Activated T-cell treated with anti-CD3 and anti-CD28 coated beads, Interleukin-2, amount 50 U/mL, for 72 hours (primary cell): ENCODE data around the gene MAML2. TPM values are rescaled to one million over a fixed set of nuclear protein-coding genes. Genes with fewer than 3 reads are reported as not detected.

Experiments
- ATAC-seq, 2 donors: fragments of 150-1000 bp; cut with Tn5 transposase; replicated peaks in 1 of 2; 2 replicates each; pipeline ENCODE4 v1.10.0; 2021; ENCODE audit warnings: moderate library complexity in 2 of 2, mild to moderate bottlenecking in 1 of 2
- DNase-seq, 2 donors: peaks; one replicate each; pipeline ENCODE4 v3.0.0; 2021 to 2022; ENCODE audit warnings: mixed read lengths in 1 of 2
- H3K27ac Mint-ChIP-seq: one replicate; pipeline ENCODE4 v1.8.0; 2022; ENCODE audit warnings: mild to moderate bottlenecking, moderate library complexity, mixed read lengths
- H3K27me3 Mint-ChIP-seq: one replicate; pipeline ENCODE4 v1.8.0; 2022; ENCODE audit warnings: low read depth, mixed read lengths
- H3K36me3 Mint-ChIP-seq, 2 donors: one replicate each; pipeline ENCODE4 v1.8.0; 2022; ENCODE audit warnings: mixed read lengths in 2 of 2, mild to moderate bottlenecking in 1 of 2; ENCODE audit not compliant: insufficient read depth in 2 of 2
- H3K4me1 Mint-ChIP-seq: one replicate; pipeline ENCODE4 v1.8.0; 2022; ENCODE audit warnings: low read depth, mixed read lengths
- H3K4me3 Mint-ChIP-seq, 2 donors: one replicate each; pipeline ENCODE4 v1.8.0; 2022; ENCODE audit warnings: mild to moderate bottlenecking in 2 of 2, mixed read lengths in 2 of 2, moderate library complexity in 2 of 2
- H3K9me3 Mint-ChIP-seq, 2 donors: one replicate each; pipeline ENCODE4 v1.8.0; 2022; ENCODE audit warnings: mixed read lengths in 2 of 2
- total RNA-seq, 2 donors: library from RNA; stranded (reverse); gene quantifications; one replicate each; pipeline ENCODE4 v1.2.3, GENCODE V29; 2022

Gene MAML2
- total RNA-seq, 2 donors from 2014 or later = 30.5 to 34.6 TPM

GRCh38 chr11:96321091-96321490 lies 21.9 kb downstream of the MAML2 start:
- no peak overlapping the region for H3K4me3 Mint-ChIP-seq
- H3K9me3 Mint-ChIP-seq = no peaks in the 10 kb centered on the region
- H3K4me1 Mint-ChIP-seq = peaks cover 95% of the 10 kb centered on the region
- ATAC-seq (no peak), DNase-seq (no peak)
- H3K36me3 Mint-ChIP-seq = peaks cover 3 to 30% of the 10 kb centered on the region in 2 donors
- no peaks in the 10 kb centered on the region for H3K27me3 Mint-ChIP-seq
- no peak overlapping the region for H3K27ac Mint-ChIP-seq

GRCh38 chr11:96319898-96320656 lies 22.9 kb downstream of the MAML2 start:
- no peaks in the 10 kb centered on the region for H3K27me3 Mint-ChIP-seq
- ATAC-seq = peak; percentile 58 to 68
- H3K9me3 Mint-ChIP-seq = no peaks in the 10 kb centered on the region
- DNase-seq = no peak
- H3K36me3 Mint-ChIP-seq = peaks cover 5 to 32% of the 10 kb centered on the region in 2 donors
- H3K4me1 Mint-ChIP-seq = peaks cover 95% of the 10 kb centered on the region
- H3K27ac Mint-ChIP-seq = peak overlapping the region; percentile 77
- no peak overlapping the region for H3K4me3 Mint-ChIP-seq

- peaks cover 5 to 38% of the 10 kb centered on the region in 2 donors for H3K36me3 Mint-ChIP-seq
Observed at GRCh38 chr11:96318850-96319249, 24.1 kb downstream of the MAML2 start.

GRCh38 chr11:96318399-96318798 lies 24.6 kb downstream of the MAML2 start:
- peak overlapping the region in 1 of 2 donors; percentile 72 for H3K4me3 Mint-ChIP-seq
- H3K36me3 Mint-ChIP-seq = peaks cover 5 to 38% of the 10 kb centered on the region in 2 donors
- H3K9me3 Mint-ChIP-seq = no peaks in the 10 kb centered on the region
- H3K27me3 Mint-ChIP-seq = no peaks in the 10 kb centered on the region
- peak overlapping the region; percentile 90 for H3K27ac Mint-ChIP-seq
- DNase-seq (no peak), ATAC-seq (peak in 1 of 2 donors; percentile 38)
- peaks cover 94% of the 10 kb centered on the region for H3K4me1 Mint-ChIP-seq

More at GRCh38 chr11:96318850-96319249, 24.1 kb downstream of the MAML2 start:
- peak overlapping the region; percentile 90 for H3K27ac Mint-ChIP-seq
- ATAC-seq (no peak), DNase-seq (no peak)
- H3K27me3 Mint-ChIP-seq = no peaks in the 10 kb centered on the region
- no peak overlapping the region for H3K4me3 Mint-ChIP-seq
- H3K9me3 Mint-ChIP-seq = no peaks in the 10 kb centered on the region
- H3K4me1 Mint-ChIP-seq = peaks cover 95% of the 10 kb centered on the region

GRCh38 chr11:96317985-96318384 lies 25.0 kb downstream of the MAML2 start:
- DNase-seq = no peak
- H3K27me3 Mint-ChIP-seq = no peaks in the 10 kb centered on the region
- H3K4me3 Mint-ChIP-seq = peak overlapping the region in 1 of 2 donors; percentile 72
- peak overlapping the region; percentile 90 for H3K27ac Mint-ChIP-seq
- H3K9me3 Mint-ChIP-seq = no peaks in the 10 kb centered on the region
- peaks cover 6 to 38% of the 10 kb centered on the region in 2 donors for H3K36me3 Mint-ChIP-seq
- peaks cover 94% of the 10 kb centered on the region for H3K4me1 Mint-ChIP-seq
- peak; percentile 67 to 82 for ATAC-seq

GRCh38 chr11:96317571-96317970 lies 25.4 kb downstream of the MAML2 start:
- Mint-ChIP-seq H3K27ac (peak overlapping the region; percentile 90), H3K36me3 (peaks cover 7 to 38% of the 10 kb centered on the region in 2 donors), H3K27me3 (no peaks in the 10 kb centered on the region), H3K4me3 (peak overlapping the region in 1 of 2 donors; percentile 72), H3K9me3 (no peaks in the 10 kb centered on the region), H3K4me1 (peaks cover 97% of the 10 kb centered on the region)
- ATAC-seq (no peak), DNase-seq (no peak)

GRCh38 chr11:96316869-96317268 lies 26.1 kb downstream of the MAML2 start:
- H3K36me3 Mint-ChIP-seq = peaks cover 7 to 35% of the 10 kb centered on the region in 2 donors

GRCh38 chr11:96315476-96315875 lies 27.5 kb downstream of the MAML2 start:
- peak in 1 of 2 donors; percentile 31 for ATAC-seq
- Mint-ChIP-seq H3K9me3 (no peaks in the 10 kb centered on the region), H3K4me3 (peak overlapping the region in 1 of 2 donors; percentile 11), H3K27me3 (no peaks in the 10 kb centered on the region), H3K27ac (peak overlapping the region; percentile 81), H3K36me3 (peaks cover 9 to 28% of the 10 kb centered on the region in 2 donors), H3K4me1 (peaks cover 92% of the 10 kb centered on the region)
- no peak for DNase-seq

More at GRCh38 chr11:96316869-96317268, 26.1 kb downstream of the MAML2 start:
- H3K27ac Mint-ChIP-seq = peak overlapping the region; percentile 61
- no peak for DNase-seq
- H3K4me3 Mint-ChIP-seq = peak overlapping the region in 1 of 2 donors; percentile 1
- H3K9me3 Mint-ChIP-seq = no peaks in the 10 kb centered on the region
- no peak for ATAC-seq
- H3K4me1 Mint-ChIP-seq = peaks cover 92% of the 10 kb centered on the region
- no peaks in the 10 kb centered on the region for H3K27me3 Mint-ChIP-seq

- Mint-ChIP-seq H3K27me3 (no peaks in the 10 kb centered on the region), H3K9me3 (no peaks in the 10 kb centered on the region), H3K27ac (peak overlapping the region; percentile 87), H3K4me1 (peaks cover 88% of the 10 kb centered on the region), H3K36me3 (peaks cover 9 to 27% of the 10 kb centered on the region in 2 donors), H3K4me3 (peak overlapping the region; percentile 6 to 22)
- no peak for ATAC-seq
- DNase-seq = no peak
Observed at GRCh38 chr11:96314326-96315020, 28.5 kb downstream of the MAML2 start.

GRCh38 chr11:96313163-96313562 lies 29.8 kb downstream of the MAML2 start:
- Mint-ChIP-seq H3K27ac (peak overlapping the region; percentile 10), H3K4me1 (peaks cover 88% of the 10 kb centered on the region), H3K9me3 (no peaks in the 10 kb centered on the region), H3K36me3 (peaks cover 9 to 27% of the 10 kb centered on the region in 2 donors), H3K27me3 (no peaks in the 10 kb centered on the region), H3K4me3 (no peak overlapping the region)
- ATAC-seq = no peak
- no peak for DNase-seq

- DNase-seq = no peak
- Mint-ChIP-seq H3K27ac (no peak overlapping the region), H3K4me1 (peaks cover 88% of the 10 kb centered on the region), H3K9me3 (no peaks in the 10 kb centered on the region), H3K27me3 (no peaks in the 10 kb centered on the region), H3K4me3 (no peak overlapping the region), H3K36me3 (peaks cover 7 to 17% of the 10 kb centered on the region in 2 donors)
- no peak for ATAC-seq
Observed at GRCh38 chr11:96311120-96311568, 31.9 kb downstream of the MAML2 start.

- Mint-ChIP-seq H3K36me3 (peaks cover 4 to 10% of the 10 kb centered on the region in 2 donors), H3K4me3 (no peak overlapping the region), H3K9me3 (no peaks in the 10 kb centered on the region), H3K4me1 (peaks cover 88% of the 10 kb centered on the region), H3K27me3 (no peaks in the 10 kb centered on the region), H3K27ac (no peak overlapping the region)
- DNase-seq (no peak), ATAC-seq (no peak)
Observed at GRCh38 chr11:96310236-96310635, 32.8 kb downstream of the MAML2 start.

GRCh38 chr11:96309643-96310017 lies 33.4 kb downstream of the MAML2 start:
- Mint-ChIP-seq H3K27ac (peak overlapping the region; percentile 24), H3K4me1 (peaks cover 83% of the 10 kb centered on the region), H3K4me3 (no peak overlapping the region), H3K27me3 (no peaks in the 10 kb centered on the region), H3K36me3 (peaks cover 4 to 8% of the 10 kb centered on the region in 2 donors), H3K9me3 (no peaks in the 10 kb centered on the region)
- ATAC-seq = no peak
- DNase-seq = no peak
